HepG2 (cell line): Measurements from ENCODE around the gene CHRNB2.

Experiments
- MIER3 ChIP-seq: IDR thresholded peaks from 2 replicates; pipeline ENCODE4 v1.6.1; 2016; ENCODE audit warnings: missing compliant biosample characterization, borderline replicate concordance
- STAG1 ChIP-seq: sonication (generic); formaldehyde crosslinking; IDR thresholded peaks from 2 replicates; pipeline ENCODE4 v1.4.0; 2020; ENCODE audit warnings: missing genetic modification reagents
- ZNF3 ChIP-seq: IDR thresholded peaks from 2 replicates; pipeline ENCODE4 v1.7.0; 2017; ENCODE audit warnings: inconsistent platforms
- ZNF678 ChIP-seq: sonication (generic); formaldehyde crosslinking; IDR thresholded peaks from 2 replicates; pipeline ENCODE4 v1.4.0; 2020; ENCODE audit warnings: mild to moderate bottlenecking, missing genetic modification reagents

- TF ChIP-seq ZNF3 = no peak
- TF ChIP-seq STAG1 (CRISPR knock-in tag) = no peak
- no peak for TF ChIP-seq ZNF678
- no peak for TF ChIP-seq MIER3 (CRISPR knock-in tag)
Measured at GRCh38 chr1:154614901-154615300, 47.3 kb downstream of the CHRNB2 start.
